Kidney (tissue), 14 donors: ENCODE results near the gene LILRA2. TPM values are rescaled to one million over a fixed set of nuclear protein-coding genes. Genes with fewer than 3 reads are reported as not detected.
"Not testable (repeated sequence)": the region's sequence is repeated elsewhere in the genome, so short reads cannot be mapped to it uniquely, and the experiment has no call there.

Experiments used
- DNase-seq, 5 donors: peaks; one replicate each; pipeline ENCODE4 v3.0.0-alpha.2; 2013 to 2020
- FAIRE-seq: peaks from 2 replicates; lab custom pipeline; 2012; peaks lifted over from hg19 to GRCh38; lab: Jason Lieb, UNC
- H3K27ac ChIP-seq, 2 donors: one replicate each; pipeline ENCODE4 v1.7.0; 2013; ENCODE audit warnings: low read depth in 2 of 2, low read length in 2 of 2, inconsistent platforms in 1 of 2
- H3K27me3 ChIP-seq: one replicate; pipeline ENCODE4 v1.7.1; 2013; ENCODE audit warnings: low read length, inconsistent platforms; ENCODE audit not compliant: control insufficient read depth, insufficient read depth
- H3K36me3 ChIP-seq, 3 donors: one replicate each; pipeline versions ENCODE4 v1.7.0 to v1.7.1; 2013; ENCODE audit warnings: low read length in 3 of 3, control low read depth in 1 of 3, inconsistent platforms in 1 of 3; ENCODE audit not compliant: insufficient read depth in 3 of 3, control insufficient read depth in 2 of 3
- H3K4me1 ChIP-seq, 3 donors: one replicate each; pipeline versions ENCODE4 v1.7.0 to v1.7.1; 2013; ENCODE audit warnings: low read length in 3 of 3, inconsistent platforms in 1 of 3, low read depth in 1 of 3; ENCODE audit not compliant: control insufficient read depth in 2 of 3, insufficient read depth in 2 of 3
- H3K4me3 ChIP-seq, 3 donors: one replicate each; pipeline versions ENCODE4 v1.7.0 to v1.8.1; 2013; ENCODE audit warnings: low read length in 3 of 3, control low read depth in 1 of 3, inconsistent platforms in 1 of 3
- H3K9ac ChIP-seq, 3 donors: one replicate each; pipeline versions ENCODE4 v1.7.0 to v1.7.1; 2013; ENCODE audit warnings: low read length in 3 of 3, control low read depth in 1 of 3, inconsistent platforms in 1 of 3
- H3K9me3 ChIP-seq, 3 donors: one replicate each; pipeline versions ENCODE4 v1.7.0 to v1.7.1; 2013; ENCODE audit warnings: low read length in 3 of 3, control low read depth in 1 of 3, inconsistent platforms in 1 of 3; ENCODE audit not compliant: control insufficient read depth in 2 of 3, insufficient read depth in 1 of 3
- CTCF ChIP-seq: IDR thresholded peaks from 3 replicates; pipeline ENCODE4 v1.5.1; 2012; ENCODE audit warnings: mild to moderate bottlenecking, moderate library complexity, borderline replicate concordance; ENCODE audit not compliant: insufficient read depth; ENCODE audit errors: extremely low read depth
- intact Hi-C: fragments of 100-400 bp; cut with DNase I; formaldehyde crosslinking; loops from one replicate; pipeline ENCODE4 v1.11.1; 2022
- polyA plus RNA-seq: library from polyadenylated mRNA; stranded (reverse); fragments of 350-450 nt; fragmentation: Illumina TruSeq; extraction: RNeasy Lipid Tissue Mini Kit (QIAGEN cat#74804); gene quantifications from one replicate; pipeline ENCODE4 v1.2.3, GENCODE V29; 2014; ENCODE audit warnings: low read depth, low replicate concordance; ENCODE audit not compliant: insufficient read depth
- total RNA-seq: library from RNA; stranded (reverse); fragmentation: NEBNext Ultra II Directional; extraction: Animal tissue kit (Norgen Biotek cat#: 25700); gene quantifications from one replicate; pipeline ENCODE4 v1.2.1, GENCODE V29; 2021
- donor health status: control.
- donor health status: control.
- donor health status: control.
- donor health status: control.
- donor health status: control.
- donor health status: DM: yes; HTN: yes; CAD: no.
- donor health status: Normal renal cell carcinoma (clear cell type).

The LILRA2 gene
- total and polyA plus RNA-seq, 2 donors from 2014 or later = 2.1 to 4.2 TPM

- H3K4me3 ChIP-seq, H3K27me3 ChIP-seq, H3K36me3 ChIP-seq, H3K4me1 ChIP-seq, DNase-seq, H3K9ac ChIP-seq, H3K27ac ChIP-seq, intact Hi-C loops, H3K9me3 ChIP-seq, FAIRE-seq: not testable (repeated sequence)
Observed at GRCh38 chr19:54632517-54632916, 58.9 kb downstream of the LILRA2 start.

GRCh38 chr19:54633401-54633800 lies 59.8 kb downstream of the LILRA2 start:
- no peaks in the 10 kb centered on the region for H3K27me3 ChIP-seq
- no peak for TF ChIP-seq CTCF
- FAIRE-seq = no peak
- H3K4me1 ChIP-seq = no peaks in the 10 kb centered on the region
- H3K4me3 ChIP-seq = no peak overlapping the region
- H3K9me3 ChIP-seq = no peaks in the 10 kb centered on the region
- DNase-seq = no peak
- H3K9ac ChIP-seq = no peak overlapping the region
- intact Hi-C loops = no loop called here
- no peaks in the 10 kb centered on the region for H3K36me3 ChIP-seq
- no peak overlapping the region for H3K27ac ChIP-seq

- H3K4me1 ChIP-seq, H3K9ac ChIP-seq, FAIRE-seq, intact Hi-C loops, H3K4me3 ChIP-seq, H3K27ac ChIP-seq, H3K9me3 ChIP-seq, H3K27me3 ChIP-seq, H3K36me3 ChIP-seq: not testable (repeated sequence)
- peak in 4 of 5 donors; percentile 31 to 61 (median 52) for DNase-seq
Observed at GRCh38 chr19:54636081-54636480, 62.5 kb downstream of the LILRA2 start.

GRCh38 chr19:54638683-54639082 lies 65.1 kb downstream of the LILRA2 start:
- no peak for DNase-seq
- intact Hi-C loops = no loop called here
- Histone ChIP-seq H3K36me3 (no peaks in the 10 kb centered on the region), H3K4me1 (no peaks in the 10 kb centered on the region), H3K27me3 (no peaks in the 10 kb centered on the region), H3K27ac (no peak overlapping the region), H3K9me3 (no peaks in the 10 kb centered on the region), H3K9ac (no peak overlapping the region), H3K4me3 (no peak overlapping the region)
- TF ChIP-seq CTCF = no peak
- no peak for FAIRE-seq

Other genes starting within 250 kb of the LILRA2 start
- 0.69 TPM for gene LILRA4, start 234.6 kb upstream of the LILRA2 start, total RNA-seq
- not detected for gene LILRA4, start 234.6 kb upstream of the LILRA2 start, polyA plus RNA-seq
- 41.9 TPM for gene LAIR1, start 208.9 kb upstream of the LILRA2 start, total RNA-seq
- 4.1 TPM for gene LAIR1, start 208.9 kb upstream of the LILRA2 start, polyA plus RNA-seq
- 1.5 TPM for gene TTYH1, start 158.3 kb upstream of the LILRA2 start, total RNA-seq
- gene TTYH1, start 158.3 kb upstream of the LILRA2 start, polyA plus RNA-seq = 1.9 TPM
- gene LENG8, start 124.6 kb upstream of the LILRA2 start, total RNA-seq = 208 TPM
- gene LENG8, start 124.6 kb upstream of the LILRA2 start, polyA plus RNA-seq = 48.6 TPM
- 6.8 TPM for gene LENG9, start 110.0 kb upstream of the LILRA2 start, total RNA-seq
- gene LENG9, start 110.0 kb upstream of the LILRA2 start, polyA plus RNA-seq = 2.0 TPM
- gene CDC42EP5, start 100.5 kb upstream of the LILRA2 start, total RNA-seq = 29.9 TPM
- gene CDC42EP5, start 100.5 kb upstream of the LILRA2 start, polyA plus RNA-seq = 19.3 TPM
- not detected for gene LAIR2, start 71.0 kb upstream of the LILRA2 start, total RNA-seq
- not detected for gene LAIR2, start 71.0 kb upstream of the LILRA2 start, polyA plus RNA-seq
- gene LILRA1, start 19.8 kb downstream of the LILRA2 start, total RNA-seq = 2.2 TPM
- gene LILRA1, start 19.8 kb downstream of the LILRA2 start, polyA plus RNA-seq = 0.43 TPM
- gene LILRB1, start 56.7 kb downstream of the LILRA2 start, total RNA-seq = 10.9 TPM
- 0.41 TPM for gene LILRB1, start 56.7 kb downstream of the LILRA2 start, polyA plus RNA-seq
- 9.9 TPM for gene LILRB4, start 89.2 kb downstream of the LILRA2 start, total RNA-seq
- 1.8 TPM for gene LILRB4, start 89.2 kb downstream of the LILRA2 start, polyA plus RNA-seq
- not detected for gene KIR3DL3, start 150.7 kb downstream of the LILRA2 start, total RNA-seq
- gene KIR3DL3, start 150.7 kb downstream of the LILRA2 start, polyA plus RNA-seq = not detected
- gene KIR2DL3, start 164.7 kb downstream of the LILRA2 start, total RNA-seq = 0.25 TPM
- gene KIR2DL3, start 164.7 kb downstream of the LILRA2 start, polyA plus RNA-seq = not detected
- 0.25 TPM for gene KIR2DL1, start 196.0 kb downstream of the LILRA2 start, total RNA-seq
- not detected for gene KIR2DL1, start 196.0 kb downstream of the LILRA2 start, polyA plus RNA-seq
- gene KIR2DL4, start 229.8 kb downstream of the LILRA2 start, total RNA-seq = 0.25 TPM
- gene KIR2DL4, start 229.8 kb downstream of the LILRA2 start, polyA plus RNA-seq = not detected
- 0.25 TPM for gene KIR3DL1, start 242.7 kb downstream of the LILRA2 start, total RNA-seq
- gene KIR3DL1, start 242.7 kb downstream of the LILRA2 start, polyA plus RNA-seq = not detected